Dedifferentiated amniotic fluid mesenchymal stem cell (primary cell): Measurements from ENCODE around the gene PEX3.

Experiments used
- DNase-seq: peaks from one replicate; pipeline ENCODE4 v3.0.0-alpha.2; 2016; ENCODE audit errors: extremely low spot score

The PEX3 gene

DNA sequence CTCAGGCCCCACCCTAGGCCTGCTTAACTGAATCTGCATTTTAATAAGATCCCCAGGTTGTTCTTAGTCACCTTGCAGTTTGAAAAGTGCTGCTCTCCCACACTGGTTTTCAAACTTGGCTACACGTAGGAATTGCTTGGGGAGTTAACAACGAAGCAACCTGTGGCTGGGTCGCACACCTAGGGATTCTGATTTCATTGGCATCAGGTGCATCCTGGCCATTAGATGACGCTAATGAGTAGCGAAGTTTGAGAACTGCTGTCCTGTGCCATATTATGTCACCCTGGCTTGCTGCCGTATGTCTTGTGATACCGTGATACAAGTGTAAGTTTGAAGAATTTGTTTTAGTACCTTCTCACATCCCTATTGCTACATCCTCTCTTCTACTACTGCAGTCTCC lies 89.1 kb downstream of the PEX3 start:
- no peak for DNase-seq

DNA sequence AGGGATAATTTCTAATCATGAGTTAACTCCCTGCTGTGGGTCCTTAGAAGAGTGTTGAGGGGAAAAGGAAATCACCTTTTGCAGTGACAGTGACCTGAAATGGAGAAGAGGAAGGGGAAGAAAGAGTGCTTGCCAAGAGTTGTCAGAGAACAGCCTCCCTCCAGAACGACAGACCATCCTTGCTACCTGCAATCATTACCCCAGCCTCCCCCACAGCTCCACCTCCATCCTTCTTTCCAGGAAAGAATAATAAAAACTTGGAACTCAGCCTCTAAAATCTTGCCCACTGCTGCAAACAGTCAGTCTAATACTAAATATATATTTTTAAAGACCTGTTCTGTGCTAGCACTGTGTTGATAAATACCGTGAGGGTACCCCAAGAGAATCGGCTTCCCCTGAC lies 89.6 kb downstream of the PEX3 start:
- no peak for DNase-seq
